GM18520 (cell line): ENCODE data around the gene ZNF117.
"Not testable (repeated sequence)": the region's sequence is repeated elsewhere in the genome, so short reads cannot be mapped to it uniquely, and the experiment has no call there.

ENCODE experiments used
- ATAC-seq: cut with Tn5 transposase; IDR thresholded peaks from one replicate; pipeline ENCODE4 v1.9.1; 2021; ENCODE audit not compliant: unreplicated experiment

ZNF117 gene

DNA sequence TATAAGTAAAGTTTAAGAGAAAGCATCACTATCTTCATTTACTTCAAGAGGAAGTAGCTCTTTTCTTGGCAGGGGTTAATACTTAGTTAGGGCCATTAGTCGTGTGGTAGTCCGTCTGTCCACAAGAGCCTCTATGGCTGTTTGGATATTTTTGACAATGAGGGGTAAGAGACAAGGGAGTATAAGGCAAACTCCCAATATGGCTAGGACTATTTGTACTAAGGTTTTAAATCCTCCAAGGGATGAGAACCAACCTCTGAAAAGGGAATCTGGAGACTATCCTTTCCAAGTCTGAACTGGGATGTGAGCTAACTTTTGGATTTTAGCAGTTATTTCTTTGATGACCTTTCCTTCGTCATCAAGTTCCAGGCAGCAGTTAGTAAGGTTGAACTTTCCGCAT lies at the start of gene ZNF117:
Gene ZNF117, minus strand, starts transcription at position 101 of the 400 bp plus-strand sequence.
- ATAC-seq = no peak

GRCh38 chr7:65038767-65039166 lies 47.9 kb upstream of the ZNF117 start:
- peak; percentile 4 for ATAC-seq

GRCh38 chr7:65037740-65038688 lies 47.2 kb upstream of the ZNF117 start:
- ATAC-seq = peak; percentile 83

DNA sequence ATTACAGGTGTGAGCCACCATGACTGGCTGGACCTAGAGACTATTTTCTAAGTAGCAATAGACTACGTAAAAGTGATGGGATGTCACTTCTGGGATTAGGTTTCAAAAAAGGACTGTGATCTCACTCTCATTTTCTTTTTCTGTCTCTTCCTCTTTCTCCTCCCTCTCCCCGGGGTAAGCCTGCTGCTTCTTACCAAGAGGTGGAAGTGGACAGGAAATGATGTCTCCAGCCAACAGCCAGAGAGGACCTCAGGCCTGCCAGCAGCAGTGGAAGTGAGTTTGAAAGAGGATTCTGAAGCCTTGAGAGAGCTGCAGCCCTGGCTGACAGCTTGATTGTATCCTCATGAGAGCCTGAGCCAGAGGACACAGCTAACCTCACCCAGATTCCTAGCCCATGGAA lies 45.7 kb upstream of the ZNF117 start:
- not testable (repeated sequence) for ATAC-seq

DNA sequence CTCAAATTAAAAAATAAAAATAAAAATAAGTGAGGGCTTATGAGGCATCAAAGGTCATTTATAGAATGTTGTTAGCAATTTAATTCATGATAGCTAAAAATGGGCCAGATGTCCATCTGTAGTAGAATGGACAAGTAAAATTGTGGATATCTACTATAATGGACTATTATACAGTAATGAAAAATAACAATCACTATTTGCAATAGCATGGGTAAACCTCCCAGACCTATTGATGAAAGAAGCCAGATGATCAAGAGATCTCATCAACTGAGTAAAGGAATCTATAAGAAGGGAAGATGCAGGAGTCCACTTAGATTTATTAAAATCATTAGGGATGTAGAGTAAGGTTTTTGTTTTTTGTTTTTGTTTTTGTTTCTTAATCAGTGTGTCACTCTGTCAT lies 44.6 kb upstream of the ZNF117 start:
- ATAC-seq = not testable (repeated sequence)

- not testable (repeated sequence) for ATAC-seq
These were observed 43.4 kb upstream of the ZNF117 start for GRCh38 chr7:65034120-65034782.

DNA sequence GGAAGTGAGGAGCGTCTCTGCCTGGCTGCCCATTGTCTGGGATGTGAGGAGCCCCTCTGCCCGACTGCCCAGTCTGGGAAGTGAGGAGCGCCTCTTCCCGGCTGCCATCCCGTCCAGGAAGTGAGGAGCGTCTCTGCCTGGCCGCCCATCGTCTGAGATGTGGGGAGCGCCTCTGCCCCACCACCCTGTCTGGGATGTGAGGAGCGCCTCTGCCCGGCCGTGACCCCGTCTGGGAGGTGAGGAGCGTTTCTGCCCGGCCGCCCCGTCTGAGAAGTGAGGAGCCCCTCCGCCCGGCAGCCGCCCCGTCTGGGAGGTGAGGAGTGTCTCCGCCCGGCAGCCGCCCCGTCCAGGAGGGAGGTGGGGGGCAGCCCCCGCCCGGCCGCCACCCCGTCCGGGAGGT lies 42.6 kb upstream of the ZNF117 start:
- ATAC-seq = not testable (repeated sequence)

- not testable (repeated sequence) for ATAC-seq
These were observed 34.2 kb upstream of the ZNF117 start for GRCh38 chr7:65025023-65025422.

DNA sequence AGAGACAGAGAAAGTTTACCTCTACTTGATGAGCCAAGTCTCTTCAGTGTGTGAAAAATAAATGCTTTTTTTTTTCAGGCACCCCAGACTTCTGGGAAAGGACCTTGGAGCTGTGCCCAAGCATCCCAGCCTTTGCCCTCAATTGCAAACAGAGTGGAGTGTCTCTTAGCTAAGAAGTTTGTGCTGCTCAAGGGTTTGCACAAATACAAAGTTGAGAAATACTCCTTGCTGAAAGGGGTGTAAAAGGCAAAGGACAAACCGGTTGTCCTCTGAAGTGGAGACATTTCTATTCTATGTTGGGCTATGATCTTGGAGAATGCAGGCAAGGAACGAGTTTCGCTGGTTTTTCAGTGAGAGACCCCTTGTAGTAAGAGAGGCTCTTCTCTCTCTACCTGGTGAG lies 30.1 kb upstream of the ZNF117 start:
- ATAC-seq = not testable (repeated sequence)

DNA sequence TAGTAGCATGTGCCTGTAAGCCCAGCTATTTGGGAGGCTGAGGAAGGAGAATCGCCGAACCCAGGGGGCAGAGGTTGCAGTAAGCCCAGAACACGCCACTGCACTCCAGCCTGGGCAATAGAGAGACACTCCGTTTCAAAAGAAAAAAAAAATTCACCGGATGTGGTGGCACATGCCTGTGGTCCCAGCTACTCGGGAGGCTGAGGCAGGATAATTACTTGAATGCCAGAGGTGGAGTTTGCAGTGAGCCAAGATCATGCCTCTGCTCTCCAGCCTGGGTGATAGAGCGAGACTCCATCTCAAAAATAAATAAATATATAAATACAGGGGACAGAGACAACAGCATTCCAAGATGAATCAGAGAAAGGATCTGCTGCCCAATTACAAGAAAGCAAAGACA lies 19.0 kb upstream of the ZNF117 start:
- ATAC-seq = not testable (repeated sequence)

GRCh38 chr7:65009394-65009793 lies 18.6 kb upstream of the ZNF117 start:
- ATAC-seq = not testable (repeated sequence)

- ATAC-seq = not testable (repeated sequence)
These were observed 16.2 kb upstream of the ZNF117 start for GRCh38 chr7:65007036-65007435.

GRCh38 chr7:65006094-65006992 lies 15.5 kb upstream of the ZNF117 start, which contains the start of gene ERV3-1:
Gene ERV3-1, minus strand, starts transcription at chr7:65006687. Its CDS starts 13,661 bp downstream, at chr7:64993026.
- peak; percentile 100 for ATAC-seq

GRCh38 chr7:65004575-65004974 lies 13.7 kb upstream of the ZNF117 start:
- no peak for ATAC-seq

DNA sequence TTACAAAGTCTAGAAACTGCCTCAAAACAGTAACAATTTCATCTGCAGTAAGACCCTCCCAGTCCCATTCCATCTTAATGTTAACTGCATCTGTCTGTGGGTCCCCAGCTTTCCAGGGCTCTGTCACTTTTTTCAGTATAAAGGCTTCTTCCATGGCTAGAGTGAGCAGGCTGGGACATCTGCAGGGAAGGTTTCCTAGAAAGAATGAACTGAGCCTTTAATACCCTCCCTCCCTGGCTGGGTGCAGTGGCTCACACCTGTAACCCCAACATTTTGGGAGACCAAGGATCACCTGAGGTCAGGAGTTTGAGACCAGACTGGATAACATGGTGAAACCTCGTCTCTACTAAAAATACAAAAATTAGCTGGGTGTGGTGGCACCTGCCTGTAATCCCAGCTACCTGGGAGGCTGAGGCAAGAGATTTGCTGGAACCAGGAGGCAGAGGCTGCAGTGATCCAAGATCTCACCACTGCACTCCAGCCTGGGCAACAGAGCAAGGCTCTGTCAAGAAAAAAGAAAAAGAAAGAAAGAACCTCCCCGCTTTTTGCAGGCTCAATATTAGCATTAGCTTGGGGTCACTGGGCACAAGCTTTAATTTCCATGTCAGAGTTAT lies 12.2 kb upstream of the ZNF117 start:
- no peak for ATAC-seq

GRCh38 chr7:65001291-65001814 lies 10.5 kb upstream of the ZNF117 start:
- no peak for ATAC-seq

GRCh38 chr7:64999165-65000004 lies 8.5 kb upstream of the ZNF117 start:
- no peak for ATAC-seq

DNA sequence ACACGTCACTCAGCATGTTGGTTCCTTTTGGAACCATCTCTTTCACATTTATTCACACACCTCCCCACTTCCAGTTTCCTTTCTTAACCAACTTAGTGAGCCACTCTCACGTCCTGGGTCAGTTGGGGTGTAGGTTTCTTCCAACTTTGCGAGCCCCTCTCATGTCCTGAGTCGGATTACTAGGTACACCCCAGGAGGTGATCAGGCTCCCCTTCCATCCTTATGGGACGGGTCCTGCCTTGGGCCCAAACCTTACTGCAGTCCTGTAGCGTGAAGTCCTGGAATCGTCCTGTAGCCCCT lies 8.0 kb upstream of the ZNF117 start:
- ATAC-seq = no peak

- no peak for ATAC-seq
These were observed 7.1 kb upstream of the ZNF117 start for GRCh38 chr7:64997927-64998391.
